HG03342 (cell line): ENCODE results near the gene USP40.
"Not testable (repeated sequence)": the region's sequence is repeated elsewhere in the genome, so short reads cannot be mapped to it uniquely, and the experiment has no call there.

Experiments
- ATAC-seq: cut with Tn5 transposase; IDR thresholded peaks from one replicate; pipeline ENCODE4 v1.9.1; 2021; ENCODE audit warnings: mild to moderate bottlenecking, moderate library complexity; ENCODE audit not compliant: unreplicated experiment

USP40 gene, protein sequence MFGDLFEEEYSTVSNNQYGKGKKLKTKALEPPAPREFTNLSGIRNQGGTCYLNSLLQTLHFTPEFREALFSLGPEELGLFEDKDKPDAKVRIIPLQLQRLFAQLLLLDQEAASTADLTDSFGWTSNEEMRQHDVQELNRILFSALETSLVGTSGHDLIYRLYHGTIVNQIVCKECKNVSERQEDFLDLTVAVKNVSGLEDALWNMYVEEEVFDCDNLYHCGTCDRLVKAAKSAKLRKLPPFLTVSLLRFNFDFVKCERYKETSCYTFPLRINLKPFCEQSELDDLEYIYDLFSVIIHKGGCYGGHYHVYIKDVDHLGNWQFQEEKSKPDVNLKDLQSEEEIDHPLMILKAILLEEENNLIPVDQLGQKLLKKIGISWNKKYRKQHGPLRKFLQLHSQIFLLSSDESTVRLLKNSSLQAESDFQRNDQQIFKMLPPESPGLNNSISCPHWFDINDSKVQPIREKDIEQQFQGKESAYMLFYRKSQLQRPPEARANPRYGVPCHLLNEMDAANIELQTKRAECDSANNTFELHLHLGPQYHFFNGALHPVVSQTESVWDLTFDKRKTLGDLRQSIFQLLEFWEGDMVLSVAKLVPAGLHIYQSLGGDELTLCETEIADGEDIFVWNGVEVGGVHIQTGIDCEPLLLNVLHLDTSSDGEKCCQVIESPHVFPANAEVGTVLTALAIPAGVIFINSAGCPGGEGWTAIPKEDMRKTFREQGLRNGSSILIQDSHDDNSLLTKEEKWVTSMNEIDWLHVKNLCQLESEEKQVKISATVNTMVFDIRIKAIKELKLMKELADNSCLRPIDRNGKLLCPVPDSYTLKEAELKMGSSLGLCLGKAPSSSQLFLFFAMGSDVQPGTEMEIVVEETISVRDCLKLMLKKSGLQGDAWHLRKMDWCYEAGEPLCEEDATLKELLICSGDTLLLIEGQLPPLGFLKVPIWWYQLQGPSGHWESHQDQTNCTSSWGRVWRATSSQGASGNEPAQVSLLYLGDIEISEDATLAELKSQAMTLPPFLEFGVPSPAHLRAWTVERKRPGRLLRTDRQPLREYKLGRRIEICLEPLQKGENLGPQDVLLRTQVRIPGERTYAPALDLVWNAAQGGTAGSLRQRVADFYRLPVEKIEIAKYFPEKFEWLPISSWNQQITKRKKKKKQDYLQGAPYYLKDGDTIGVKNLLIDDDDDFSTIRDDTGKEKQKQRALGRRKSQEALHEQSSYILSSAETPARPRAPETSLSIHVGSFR

DNA sequence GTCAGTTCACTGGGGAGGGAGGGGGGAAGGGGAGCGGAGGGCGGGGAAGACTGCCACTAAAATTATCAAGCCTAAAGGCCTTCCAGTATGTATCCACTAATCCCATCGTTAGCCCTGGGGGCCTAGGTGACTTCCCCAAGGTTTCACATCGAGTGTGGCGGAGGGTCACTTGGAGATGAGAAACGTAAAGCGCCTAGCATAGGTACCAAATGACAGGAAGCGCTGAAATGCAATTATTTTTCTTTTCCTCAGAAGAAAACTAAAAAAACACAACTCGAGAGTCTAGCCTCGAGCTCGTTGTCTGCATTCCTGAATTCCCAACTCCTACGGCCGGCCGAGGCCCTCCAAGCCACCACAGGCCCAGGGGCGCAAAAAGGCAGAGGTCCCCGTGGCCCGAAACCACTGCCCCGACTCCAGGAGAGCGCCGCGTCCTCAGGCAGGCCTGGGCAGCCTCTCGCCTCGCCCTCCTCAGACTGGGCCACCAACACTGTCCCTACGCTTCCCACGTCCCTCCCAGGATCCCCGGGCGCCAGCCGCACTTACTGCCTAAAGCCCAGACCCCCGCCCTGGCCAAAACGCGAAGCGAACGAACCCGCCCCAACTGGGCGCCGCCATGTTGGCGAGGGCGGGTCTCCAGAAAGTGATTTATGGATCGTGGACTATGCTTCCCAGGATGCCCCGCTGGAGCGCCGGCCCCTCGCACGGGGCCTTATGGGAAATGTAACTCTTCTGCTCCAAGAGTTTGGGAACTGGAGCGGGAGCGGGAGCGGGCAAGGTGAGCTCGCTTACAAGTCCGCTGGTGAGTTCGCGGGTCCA, at the start of gene USP40:
Gene USP40 (minus strand): TSS at position 642 of the 816 bp plus-strand sequence. CDS start 1,228 bp downstream, outside the sequence.
- peak; percentile 78 for ATAC-seq

DNA sequence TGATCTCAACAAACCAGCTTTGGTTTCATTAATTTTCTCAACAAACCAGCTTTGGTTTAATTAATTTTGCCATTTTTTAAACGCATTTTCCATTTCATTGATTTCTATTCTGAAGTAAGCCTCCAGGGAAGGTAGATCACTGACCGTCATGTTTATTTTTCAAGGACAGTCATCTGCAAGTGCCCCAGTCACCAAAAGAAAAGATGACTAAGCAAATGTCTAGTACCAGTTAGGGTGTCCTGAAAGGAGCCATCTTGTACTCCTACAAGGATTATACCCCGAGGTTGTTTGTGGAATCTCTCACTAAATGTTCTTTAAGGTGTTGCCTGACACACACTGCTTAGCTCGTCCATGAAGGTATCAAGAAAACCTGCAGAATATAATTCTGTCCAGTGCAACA, 44.7 kb upstream of the USP40 start:
- no peak for ATAC-seq

GRCh38 chr2:233605680-233606079, 39.1 kb upstream of the USP40 start:
- ATAC-seq, result no peak

DNA sequence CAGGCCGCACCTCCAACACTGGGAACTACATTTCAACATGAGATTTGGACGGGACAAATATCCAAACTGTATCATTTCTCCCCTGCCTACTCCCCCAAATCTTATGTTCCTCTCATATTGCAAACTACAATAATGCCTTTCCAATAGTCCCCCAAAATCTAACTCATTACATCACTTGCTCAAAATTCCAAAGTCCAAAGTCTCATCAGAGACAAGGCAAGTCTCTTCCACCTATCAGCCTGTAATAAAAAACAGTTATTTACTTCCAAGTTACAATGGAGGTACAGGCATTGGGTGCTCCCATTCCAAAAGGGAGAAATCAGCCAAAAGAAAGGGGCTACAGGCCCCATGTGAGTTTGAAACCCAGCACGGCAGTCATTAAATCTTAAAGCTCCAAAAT, 38.2 kb upstream of the USP40 start:
- no peak for ATAC-seq

DNA sequence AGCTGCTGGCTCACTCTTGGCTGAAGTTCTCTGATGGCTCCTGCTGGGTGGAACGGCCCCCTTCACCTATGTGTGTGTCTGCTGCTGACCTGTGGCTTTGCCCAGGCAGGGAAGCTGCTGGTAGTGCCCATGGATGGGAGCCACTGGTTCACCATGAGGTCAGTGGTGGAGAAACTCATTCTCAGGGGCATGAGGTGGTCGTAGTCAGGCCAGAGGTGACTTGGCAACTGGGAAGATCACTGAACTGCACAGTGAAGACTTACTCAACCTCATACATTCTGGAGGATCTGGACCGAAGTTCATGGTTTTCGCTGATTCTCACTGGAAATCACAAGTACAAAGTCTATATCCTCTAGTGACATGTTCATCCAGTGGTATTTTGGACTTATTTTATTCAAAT, 36.9 kb upstream of the USP40 start:
- no peak for ATAC-seq

DNA sequence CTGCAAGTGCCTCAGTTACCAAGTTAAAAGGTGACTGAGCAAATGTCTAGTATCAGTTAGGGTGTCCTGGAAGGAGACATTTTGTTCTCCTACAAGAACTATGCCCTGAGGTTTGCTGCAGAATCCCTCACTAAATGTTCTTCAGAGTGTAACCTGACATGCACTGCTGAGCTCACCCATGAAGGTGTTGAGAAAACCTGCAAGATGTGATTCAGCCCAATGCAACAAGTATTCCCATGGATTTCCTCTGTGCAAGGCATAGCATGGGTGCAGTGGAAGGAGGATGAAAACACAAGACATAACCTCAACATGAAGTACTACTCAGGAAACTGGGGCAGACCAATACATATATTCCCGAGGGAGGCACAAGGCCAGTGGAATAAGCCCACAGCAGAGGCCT, 35.5 kb upstream of the USP40 start:
- no peak for ATAC-seq

DNA sequence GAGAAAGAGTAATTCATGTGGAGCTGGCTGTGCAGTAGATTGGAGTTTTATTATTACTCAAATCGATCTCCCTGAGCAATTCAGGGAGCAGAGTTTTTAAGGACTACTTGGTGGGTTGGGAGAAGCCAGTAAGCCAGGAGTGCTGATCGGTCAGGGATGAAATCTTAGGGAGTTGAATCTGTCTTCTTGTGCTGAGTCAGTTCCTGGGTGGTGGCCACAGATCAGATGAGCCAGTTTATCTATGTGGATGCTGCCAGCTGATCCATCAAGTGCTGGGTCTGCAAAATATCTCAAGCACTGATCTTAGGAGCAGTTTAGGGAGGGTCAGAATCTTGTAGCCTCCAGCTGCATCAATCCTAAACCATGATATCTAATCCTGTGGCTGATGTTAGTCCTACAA, 33.8 kb upstream of the USP40 start:
- no peak for ATAC-seq

- ATAC-seq, result no peak
These were observed 32.4 kb upstream of the USP40 start for GRCh38 chr2:233598952-233599351.

- no peak for ATAC-seq
These were observed 30.9 kb upstream of the USP40 start for GRCh38 chr2:233597522-233597921.

DNA sequence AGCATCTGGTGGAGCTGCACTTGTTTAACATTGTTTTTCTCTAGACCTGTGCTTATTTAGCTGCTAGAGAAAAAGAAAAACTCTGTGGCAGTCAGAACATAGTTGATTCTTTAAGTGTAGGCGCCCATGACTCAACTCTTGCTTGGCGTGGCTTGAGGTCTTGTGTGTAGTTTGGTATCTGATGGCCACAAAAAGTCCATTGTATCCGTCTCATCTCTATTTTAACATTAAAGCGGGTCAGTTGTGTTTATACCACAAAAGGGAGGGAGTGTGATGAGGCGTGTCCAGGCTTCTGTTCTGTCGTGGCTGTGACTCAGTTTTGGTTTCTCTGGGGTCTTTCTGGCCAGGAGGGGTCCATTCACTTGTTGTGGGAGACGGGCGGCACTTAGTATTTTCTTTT, 26.6 kb upstream of the USP40 start:
- ATAC-seq, result peak; percentile 75

GRCh38 chr2:233592706-233593105, 26.1 kb upstream of the USP40 start:
- ATAC-seq, result peak; percentile 27

GRCh38 chr2:233588400-233588799, 21.8 kb upstream of the USP40 start:
- no peak for ATAC-seq

GRCh38 chr2:233584210-233584609, 17.6 kb upstream of the USP40 start:
- ATAC-seq, result no peak

DNA sequence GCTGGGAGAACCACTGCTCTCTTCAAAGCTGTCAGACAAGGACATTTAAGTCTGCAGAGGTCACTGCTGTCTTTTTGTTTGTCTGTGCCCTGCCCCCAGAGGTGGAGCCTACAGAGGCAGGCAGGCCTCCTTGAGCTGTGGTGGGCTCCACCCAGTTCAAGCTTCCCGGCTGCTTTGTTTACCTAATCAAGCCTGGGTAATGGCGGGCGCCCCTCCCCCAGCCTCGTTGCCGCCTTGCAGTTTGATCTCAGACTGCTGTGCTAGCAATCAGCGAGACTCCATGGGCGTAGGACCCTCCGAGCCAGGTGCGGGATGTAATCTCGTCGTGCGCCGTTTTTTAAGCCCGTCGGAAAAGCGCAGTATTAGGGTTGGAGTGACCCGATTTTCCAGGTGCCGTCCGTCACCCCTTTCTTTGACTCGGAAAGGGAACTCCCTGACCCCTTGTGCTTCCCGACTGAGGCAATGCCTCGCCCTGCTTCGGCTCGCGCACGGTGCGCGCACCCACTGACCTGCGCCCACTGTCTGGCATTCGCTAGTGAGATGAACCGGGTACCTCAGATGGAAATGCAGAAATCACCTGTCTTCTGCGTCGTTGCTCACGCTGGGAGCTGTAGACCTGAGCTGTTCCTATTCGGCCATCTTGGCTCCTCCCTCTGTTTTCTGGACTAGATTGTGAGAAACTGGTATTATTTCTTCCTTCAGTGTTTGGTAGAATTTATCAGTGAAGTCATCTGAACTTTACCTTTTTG, 16.8 kb upstream of the USP40 start:
- not testable (repeated sequence) for ATAC-seq

GRCh38 chr2:233577341-233577740, 10.8 kb upstream of the USP40 start:
- not testable (repeated sequence) for ATAC-seq

DNA sequence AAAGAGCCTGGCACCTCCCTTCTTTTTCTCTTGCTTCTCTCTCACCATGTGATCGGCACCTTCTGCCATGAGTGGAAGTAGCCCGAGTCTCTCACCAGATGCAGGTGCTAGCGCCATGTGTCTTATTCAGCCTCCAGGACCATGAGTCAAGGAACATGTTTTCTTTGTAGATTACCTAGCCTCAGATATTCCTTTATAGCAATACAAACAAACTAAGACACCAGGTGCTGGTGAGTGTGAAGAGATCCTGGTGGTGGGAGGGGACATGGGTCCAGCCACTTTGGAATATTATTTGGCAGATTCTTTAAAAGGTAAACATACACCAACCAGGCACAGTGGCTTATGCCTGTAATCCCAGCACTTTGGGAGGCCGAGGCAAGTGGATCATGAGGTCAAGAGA, 5.9 kb upstream of the USP40 start:
- ATAC-seq, result no peak

DNA sequence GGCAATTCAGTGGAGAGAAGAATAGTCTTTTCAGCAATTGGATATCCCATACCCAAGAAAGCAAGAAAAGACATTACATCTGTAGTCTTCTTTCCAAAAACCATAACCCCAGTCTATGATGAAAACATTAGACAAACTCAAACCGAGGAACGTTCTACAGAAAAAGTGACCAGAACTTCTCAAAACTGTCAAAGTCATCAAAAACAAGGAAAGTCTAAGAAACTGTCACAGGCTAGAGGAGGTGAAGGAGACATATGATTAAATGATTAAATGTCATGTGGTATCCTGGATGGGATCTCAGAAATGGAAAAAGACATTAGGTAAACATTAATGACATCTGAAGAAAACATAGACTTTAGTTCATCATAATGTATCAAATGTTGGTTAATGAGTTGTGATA, 4.9 kb upstream of the USP40 start:
- ATAC-seq, result no peak

DNA sequence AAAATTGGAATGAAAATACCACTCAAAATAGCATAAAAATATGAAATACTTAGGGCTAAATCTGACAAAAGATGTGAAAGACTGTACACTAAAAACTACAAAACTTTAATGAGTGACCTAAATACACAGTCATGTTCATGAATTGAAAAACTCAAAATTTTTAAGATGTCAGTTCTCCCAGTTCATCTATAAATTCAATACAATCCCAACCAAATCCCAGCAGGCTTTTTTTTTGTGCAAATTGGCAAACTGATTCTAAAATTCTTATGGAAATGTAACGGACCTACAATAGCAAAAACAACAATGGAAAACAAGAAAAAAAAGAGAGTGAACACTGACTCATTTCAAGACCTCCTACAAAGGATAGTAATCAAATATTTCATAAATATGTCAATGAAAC, 4.4 kb upstream of the USP40 start:
- ATAC-seq, result no peak

GRCh38 chr2:233565685-233566140, 869 bp downstream of the USP40 start:
- no peak for ATAC-seq
